IPS DF 6.9 (cell line): ENCODE results near the gene FAM110D.

Experiments
- DNase-seq: peaks from one replicate; pipeline ENCODE4 v3.0.0-alpha.2; 2013; ENCODE audit warnings: low read depth, low spot score
- H3K27ac ChIP-seq: one replicate; pipeline ENCODE4 v1.5.1; 2013; ENCODE audit warnings: low read length, control low read depth
- H3K27me3 ChIP-seq: 2 replicates; pipeline ENCODE4 v1.6.1; 2013; ENCODE audit warnings: mild to moderate bottlenecking, low read length; ENCODE audit not compliant: control insufficient read depth, insufficient read depth
- H3K36me3 ChIP-seq: 2 replicates; pipeline ENCODE4 v1.6.1; 2013; ENCODE audit warnings: low read length; ENCODE audit not compliant: control insufficient read depth, insufficient read depth
- H3K4me1 ChIP-seq: 2 replicates; pipeline ENCODE4 v1.6.1; 2013; ENCODE audit warnings: low read length; ENCODE audit not compliant: control insufficient read depth, insufficient read depth
- H3K4me3 ChIP-seq: 2 replicates; pipeline ENCODE4 v1.5.1; 2013; ENCODE audit warnings: mild to moderate bottlenecking, low read length
- H3K9me3 ChIP-seq: 2 replicates; pipeline ENCODE4 v1.6.1; 2013; ENCODE audit warnings: low read length, inconsistent platforms; ENCODE audit not compliant: control insufficient read depth, insufficient read depth
- WGBS: extraction: QIAGEN DNeasy Blood & Tissue Kit; methylation state at CpG from one replicate; pipeline ENCODE4 v1.1.7; 2013; ENCODE audit warnings: mixed read lengths, missing lambda C conversion rate; ENCODE audit not compliant: insufficient read length, insufficient coverage; 5-methylcytosine and 5-hydroxymethylcytosine counted together

The FAM110D gene

GRCh38 chr1:26122988-26123973 lies 35.6 kb upstream of the FAM110D start:
- H3K4me3 ChIP-seq, result no peak overlapping the region
- no peaks in the 10 kb centered on the region; the same call in 1 of the 2 replicates for H3K36me3 ChIP-seq
- H3K27me3 ChIP-seq, result no peaks in the 10 kb centered on the region
- no peak for DNase-seq
- H3K4me1 ChIP-seq, result no peaks in the 10 kb centered on the region
- WGBS, result no CpG with 5 or more reads among the region's 7 CpGs
- H3K9me3 ChIP-seq, result no peaks in the 10 kb centered on the region
- H3K27ac ChIP-seq, result no peak overlapping the region

- DNase-seq, result no peak
- no CpG with 5 or more reads among the region's 4 CpGs for WGBS
- Histone ChIP-seq H3K4me3 (no peak overlapping the region), H3K4me1 (no peaks in the 10 kb centered on the region), H3K36me3 (no peaks in the 10 kb centered on the region; the same call in 1 of the 2 replicates), H3K9me3 (no peaks in the 10 kb centered on the region), H3K27ac (no peak overlapping the region), H3K27me3 (no peaks in the 10 kb centered on the region)
Measured at GRCh38 chr1:26124418-26125331, 34.2 kb upstream of the FAM110D start.

- Histone ChIP-seq H3K27me3 (no peaks in the 10 kb centered on the region), H3K36me3 (no peaks in the 10 kb centered on the region; the same call in 1 of the 2 replicates), H3K4me1 (no peaks in the 10 kb centered on the region), H3K27ac (no peak overlapping the region), H3K4me3 (no peak overlapping the region), H3K9me3 (no peaks in the 10 kb centered on the region)
- no peak for DNase-seq
Measured at GRCh38 chr1:26125382-26125781, 33.5 kb upstream of the FAM110D start.

- Histone ChIP-seq H3K36me3 (no peaks in the 10 kb centered on the region; the same call in 1 of the 2 replicates), H3K9me3 (no peaks in the 10 kb centered on the region), H3K4me1 (no peaks in the 10 kb centered on the region), H3K27me3 (no peaks in the 10 kb centered on the region), H3K4me3 (no peak overlapping the region), H3K27ac (no peak overlapping the region)
- no CpG with 5 or more reads among the region's 1 CpG for WGBS
- no peak for DNase-seq
Measured at GRCh38 chr1:26125946-26126320, 32.9 kb upstream of the FAM110D start.

- H3K27ac ChIP-seq, result no peak overlapping the region
- H3K36me3 ChIP-seq, result no peaks in the 10 kb centered on the region; the same call in 1 of the 2 replicates
- no peaks in the 10 kb centered on the region for H3K9me3 ChIP-seq
- no peak overlapping the region for H3K4me3 ChIP-seq
- no peaks in the 10 kb centered on the region for H3K4me1 ChIP-seq
- no peaks in the 10 kb centered on the region for H3K27me3 ChIP-seq
- WGBS, result no CpG with 5 or more reads among the region's 9 CpGs
- DNase-seq, result no peak
Measured at GRCh38 chr1:26126321-26127084, 32.4 kb upstream of the FAM110D start.

GRCh38 chr1:26127235-26128163 lies 31.4 kb upstream of the FAM110D start:
- H3K27ac ChIP-seq, result no peak overlapping the region
- WGBS, result no CpG with 5 or more reads among the region's 13 CpGs
- H3K4me1 ChIP-seq, result no peaks in the 10 kb centered on the region

GRCh38 chr1:26129778-26130177 lies 29.1 kb upstream of the FAM110D start:
- Histone ChIP-seq H3K9me3 (no peaks in the 10 kb centered on the region), H3K4me3 (no peak overlapping the region)
- WGBS, result no CpG with 5 or more reads among the region's 4 CpGs

More at GRCh38 chr1:26127235-26128163, 31.4 kb upstream of the FAM110D start:
- H3K27me3 ChIP-seq, result no peaks in the 10 kb centered on the region
- H3K36me3 ChIP-seq, result no peaks in the 10 kb centered on the region
- DNase-seq, result no peak
- H3K4me3 ChIP-seq, result no peak overlapping the region
- no peaks in the 10 kb centered on the region for H3K9me3 ChIP-seq

GRCh38 chr1:26130695-26131094 lies 28.2 kb upstream of the FAM110D start:
- WGBS, result no CpG with 5 or more reads among the region's 1 CpG

More at GRCh38 chr1:26129778-26130177, 29.1 kb upstream of the FAM110D start:
- Histone ChIP-seq H3K27ac (no peak overlapping the region), H3K27me3 (no peaks in the 10 kb centered on the region), H3K36me3 (no peaks in the 10 kb centered on the region), H3K4me1 (no peaks in the 10 kb centered on the region)
- no peak for DNase-seq

GRCh38 chr1:26132128-26132833 lies 26.6 kb upstream of the FAM110D start:
- Histone ChIP-seq H3K4me3 (no peak overlapping the region), H3K4me1 (no peaks in the 10 kb centered on the region), H3K36me3 (no peaks in the 10 kb centered on the region), H3K27ac (no peak overlapping the region), H3K27me3 (no peaks in the 10 kb centered on the region), H3K9me3 (no peaks in the 10 kb centered on the region)
- DNase-seq, result no peak
- no CpG with 5 or more reads among the region's 5 CpGs for WGBS

More at GRCh38 chr1:26130695-26131094, 28.2 kb upstream of the FAM110D start:
- Histone ChIP-seq H3K9me3 (no peaks in the 10 kb centered on the region), H3K4me1 (no peaks in the 10 kb centered on the region), H3K36me3 (no peaks in the 10 kb centered on the region), H3K27ac (no peak overlapping the region), H3K4me3 (no peak overlapping the region), H3K27me3 (no peaks in the 10 kb centered on the region)
- no peak for DNase-seq
